ENCODE measurements around the gene BCR. TPM values are rescaled to one million over a fixed set of nuclear protein-coding genes. Genes with fewer than 3 reads are reported as not detected.

BCR gene
- total and polyA plus RNA-seq, 2 donors (not counting 1 experiment from before 2014, with no cell fraction given) = 30.2 to 46.4 TPM

DNA sequence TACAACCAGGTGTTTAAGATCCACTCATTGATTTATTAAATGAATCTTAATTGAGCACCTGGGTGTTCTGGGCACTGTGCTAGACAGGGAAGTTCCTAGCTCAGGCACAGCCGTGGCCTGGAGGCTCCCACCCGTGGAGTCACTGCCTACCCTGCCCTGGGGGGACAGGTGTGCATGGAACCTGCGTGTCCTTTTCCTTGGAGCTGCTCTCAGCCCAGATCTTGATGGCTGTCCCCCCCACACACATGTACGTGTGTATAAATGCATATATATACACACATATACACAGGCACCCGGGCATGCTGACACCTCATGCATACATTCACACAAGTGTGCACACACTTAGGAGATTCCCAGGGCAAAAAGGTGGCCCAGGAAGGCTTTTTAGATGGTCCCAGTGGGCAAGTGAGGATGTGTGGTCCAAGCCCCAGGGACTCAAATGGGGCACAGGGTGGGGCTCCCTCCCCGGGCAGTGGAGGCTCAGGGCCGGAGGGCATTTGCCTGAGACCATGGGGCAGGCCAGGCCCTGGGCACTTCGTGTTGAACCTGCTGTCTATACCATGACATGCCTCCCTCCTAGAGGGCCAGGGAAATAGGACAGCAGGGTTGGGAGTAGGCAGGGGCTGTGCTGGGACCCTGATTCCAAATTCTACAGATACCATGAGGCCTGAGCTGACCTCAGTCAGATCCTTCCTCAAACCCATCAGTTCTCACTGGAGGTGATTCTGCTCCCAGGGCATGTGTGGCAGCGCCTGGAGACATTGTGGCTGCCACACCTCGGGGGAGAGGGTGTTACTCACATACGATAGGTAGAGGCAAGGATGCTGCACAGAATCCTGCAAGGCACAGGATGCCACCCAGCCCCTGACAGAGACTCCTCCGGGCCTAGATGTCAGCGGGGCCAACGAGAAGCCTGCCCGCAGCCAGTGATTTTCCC, 77.8 kb downstream of the BCR start:
- peaks cover 28% of the 10 kb centered on the region for H4K20me1 ChIP-seq (ENCODE audit: control insufficient read depth, insufficient read depth, low read length, poor library complexity, severe bottlenecking)
- H3K27ac ChIP-seq (ENCODE audit: low read length in 2 of 2) = no peak overlapping the region
- peaks cover 5% of the 10 kb centered on the region for H3K4me1 Mint-ChIP-seq
- H3K27me3 ChIP-seq (replicated peaks in 1 of 4; ENCODE audit: control extremely low read depth in 1 of 4, control insufficient read depth in 3 of 4, insufficient read depth in 4 of 4, low read length in 3 of 4) = no peaks in the 10 kb centered on the region
- H3K27ac Mint-ChIP-seq = no peak overlapping the region
- no peak overlapping the region for H3K9ac ChIP-seq (ENCODE audit: low read length)
- H2AFZ ChIP-seq (ENCODE audit: insufficient read depth, low read depth, low read length, poor library complexity, severe bottlenecking) = no peak overlapping the region
- no peaks in the 10 kb centered on the region for H3K27me3 Mint-ChIP-seq
- H3K79me2 ChIP-seq (ENCODE audit: control insufficient read depth, insufficient read depth, low read length) = peaks cover 17% of the 10 kb centered on the region
- no peak overlapping the region for H3K4me3 Mint-ChIP-seq
- 94% methylated on average over 12 of the region's 15 CpGs for WGBS (ENCODE audit: insufficient coverage)
- no peaks in the 10 kb centered on the region for H3K9me3 Mint-ChIP-seq (ENCODE audit: insufficient read depth)
- no peak for DNase-seq
- ChIA-PET POLR2A (no interaction called here), CTCF (interaction anchor here (1.5 kb wide), 1 partner anchor 24 kb away, joined by 3 read pairs; no protein-coding TSS in a partner anchor)
- no peaks in the 10 kb centered on the region for H3K4me1 ChIP-seq (ENCODE audit: control insufficient read depth in 2 of 2, insufficient read depth in 2 of 2, low read length in 2 of 2)
- no peak overlapping the region for H3K4me3 ChIP-seq (ENCODE audit: control extremely low read depth in 1 of 5, extremely low read depth in 1 of 5, insufficient read depth in 1 of 5, low read depth in 2 of 5, low read length in 4 of 5)
- peaks cover 2 to 39% of the 10 kb centered on the region in 2 experiments for H3K36me3 ChIP-seq (replicated peaks in 1 of 2; ENCODE audit: control extremely low read depth in 1 of 2, control insufficient read depth in 1 of 2, extremely low read depth in 1 of 2, insufficient read depth in 2 of 2, low read length in 1 of 2)
- TF ChIP-seq, protein P1, sequence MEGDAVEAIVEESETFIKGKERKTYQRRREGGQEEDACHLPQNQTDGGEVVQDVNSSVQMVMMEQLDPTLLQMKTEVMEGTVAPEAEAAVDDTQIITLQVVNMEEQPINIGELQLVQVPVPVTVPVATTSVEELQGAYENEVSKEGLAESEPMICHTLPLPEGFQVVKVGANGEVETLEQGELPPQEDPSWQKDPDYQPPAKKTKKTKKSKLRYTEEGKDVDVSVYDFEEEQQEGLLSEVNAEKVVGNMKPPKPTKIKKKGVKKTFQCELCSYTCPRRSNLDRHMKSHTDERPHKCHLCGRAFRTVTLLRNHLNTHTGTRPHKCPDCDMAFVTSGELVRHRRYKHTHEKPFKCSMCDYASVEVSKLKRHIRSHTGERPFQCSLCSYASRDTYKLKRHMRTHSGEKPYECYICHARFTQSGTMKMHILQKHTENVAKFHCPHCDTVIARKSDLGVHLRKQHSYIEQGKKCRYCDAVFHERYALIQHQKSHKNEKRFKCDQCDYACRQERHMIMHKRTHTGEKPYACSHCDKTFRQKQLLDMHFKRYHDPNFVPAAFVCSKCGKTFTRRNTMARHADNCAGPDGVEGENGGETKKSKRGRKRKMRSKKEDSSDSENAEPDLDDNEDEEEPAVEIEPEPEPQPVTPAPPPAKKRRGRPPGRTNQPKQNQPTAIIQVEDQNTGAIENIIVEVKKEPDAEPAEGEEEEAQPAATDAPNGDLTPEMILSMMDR (IDR thresholded peaks at IDR 0.05) = no peak
- no peak for TF ChIP-seq EZH2 (IDR thresholded peaks at IDR 0.05; ENCODE audit: borderline replicate concordance, insufficient read depth, low read depth, low read length, poor library complexity, severe bottlenecking)
- no peak for ATAC-seq (ENCODE audit: low read depth)
- intact Hi-C loops (cut with micrococcal nuclease) = no loop called here
- no peaks in the 10 kb centered on the region for H3K9me3 ChIP-seq (ENCODE audit: control extremely low read depth in 1 of 3, control insufficient read depth in 2 of 3, insufficient read depth in 1 of 3, low read length in 2 of 3)
- no peak overlapping the region for H3K4me2 ChIP-seq (replicated peaks; ENCODE audit: low read depth, low read length, poor library complexity, severe bottlenecking)

- no peak overlapping the region for H3K27ac ChIP-seq (ENCODE audit: low read length in 2 of 2)
- ChIA-PET POLR2A (interaction anchor here (0.7 kb wide), 1 partner anchor 50 kb away, joined by 5 read pairs; no protein-coding TSS in a partner anchor), CTCF (interaction anchor here (1.5 kb wide), 1 partner anchor 23 kb away, joined by 3 read pairs; no protein-coding TSS in a partner anchor)
- peaks cover 2 to 37% of the 10 kb centered on the region in 2 experiments for H3K36me3 ChIP-seq (replicated peaks in 1 of 2; ENCODE audit: control extremely low read depth in 1 of 2, control insufficient read depth in 1 of 2, extremely low read depth in 1 of 2, insufficient read depth in 2 of 2, low read length in 1 of 2)
- ATAC-seq (ENCODE audit: low read depth) (no peak), DNase-seq (no peak)
- H3K4me3 ChIP-seq (ENCODE audit: control extremely low read depth in 1 of 5, extremely low read depth in 1 of 5, insufficient read depth in 1 of 5, low read depth in 2 of 5, low read length in 4 of 5) = no peak overlapping the region
- H3K9ac ChIP-seq (ENCODE audit: low read length) = no peak overlapping the region
- WGBS (ENCODE audit: insufficient coverage) = 97% methylated on average over 11 of the region's 11 CpGs
- Mint-ChIP-seq H3K4me1 (peaks cover 6% of the 10 kb centered on the region), H3K4me3 (no peak overlapping the region), H3K9me3 (ENCODE audit: insufficient read depth) (no peaks in the 10 kb centered on the region), H3K27me3 (no peaks in the 10 kb centered on the region), H3K27ac (no peak overlapping the region)
- no peak overlapping the region for H2AFZ ChIP-seq (ENCODE audit: insufficient read depth, low read depth, low read length, poor library complexity, severe bottlenecking)
- intact Hi-C loops (cut with micrococcal nuclease) = no loop called here
- peaks cover 22% of the 10 kb centered on the region for H4K20me1 ChIP-seq (ENCODE audit: control insufficient read depth, insufficient read depth, low read length, poor library complexity, severe bottlenecking)
- TF ChIP-seq EZH2 (IDR thresholded peaks at IDR 0.05; ENCODE audit: borderline replicate concordance, insufficient read depth, low read depth, low read length, poor library complexity, severe bottlenecking) = no peak
- TF ChIP-seq, protein P1 (IDR thresholded peaks at IDR 0.05) = no peak
- H3K79me2 ChIP-seq (ENCODE audit: control insufficient read depth, insufficient read depth, low read length) = peaks cover 17% of the 10 kb centered on the region
- H3K4me2 ChIP-seq (replicated peaks; ENCODE audit: low read depth, low read length, poor library complexity, severe bottlenecking) = no peak overlapping the region
- no peaks in the 10 kb centered on the region for H3K27me3 ChIP-seq (replicated peaks in 1 of 4; ENCODE audit: control extremely low read depth in 1 of 4, control insufficient read depth in 3 of 4, insufficient read depth in 4 of 4, low read length in 3 of 4)
- no peaks in the 10 kb centered on the region for H3K4me1 ChIP-seq (ENCODE audit: control insufficient read depth in 2 of 2, insufficient read depth in 2 of 2, low read length in 2 of 2)
- no peaks in the 10 kb centered on the region for H3K9me3 ChIP-seq (ENCODE audit: control extremely low read depth in 1 of 3, control insufficient read depth in 2 of 3, insufficient read depth in 1 of 3, low read length in 2 of 3)
Measured at GRCh38 chr22:23258826-23259170, 78.5 kb downstream of the BCR start.

Measured in B cell (primary cell).